ENCODE measurements around the gene KIRREL3. TPM values are rescaled to one million over a fixed set of nuclear protein-coding genes. Genes with fewer than 3 reads are reported as not detected.

Gene KIRREL3
- total and polyA plus RNA-seq, 3 donors from 2014 or later, result 1.0 to 1.1 (median 1.1) TPM

DNA sequence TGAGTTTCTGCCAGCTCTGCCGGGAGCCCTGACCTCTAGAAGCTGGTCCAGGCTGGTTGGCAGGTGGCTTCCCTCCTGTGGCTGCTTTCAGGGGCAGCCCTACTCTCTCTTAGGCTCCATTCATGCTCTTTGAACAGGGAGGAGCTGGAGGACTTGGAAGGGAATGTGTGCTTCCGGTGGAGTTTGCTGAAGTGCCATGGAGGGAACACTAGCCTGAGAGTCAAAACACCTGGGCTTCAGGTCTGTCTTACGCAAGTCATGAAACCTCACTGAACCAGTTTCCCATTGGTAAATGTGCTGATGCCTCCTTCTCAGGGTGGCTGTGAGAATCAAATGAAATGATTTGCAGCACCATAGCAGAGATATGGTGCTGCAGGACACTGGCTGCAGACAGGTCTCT, 224.5 kb downstream of the KIRREL3 start:
- Histone ChIP-seq H3K36me3 (ENCODE audit: low read depth, missing control alignments) (no peaks in the 10 kb centered on the region), H3K9me3 (no peaks in the 10 kb centered on the region), H3K4me3 (no peak overlapping the region), H3K27me3 (no peaks in the 10 kb centered on the region), H3K4me1 (no peaks in the 10 kb centered on the region), H3K27ac (no peak overlapping the region)
- 65 to 79% methylated on average over 3 of the region's 3 CpGs for WGBS, 2 donors
- TF ChIP-seq, protein P1, sequence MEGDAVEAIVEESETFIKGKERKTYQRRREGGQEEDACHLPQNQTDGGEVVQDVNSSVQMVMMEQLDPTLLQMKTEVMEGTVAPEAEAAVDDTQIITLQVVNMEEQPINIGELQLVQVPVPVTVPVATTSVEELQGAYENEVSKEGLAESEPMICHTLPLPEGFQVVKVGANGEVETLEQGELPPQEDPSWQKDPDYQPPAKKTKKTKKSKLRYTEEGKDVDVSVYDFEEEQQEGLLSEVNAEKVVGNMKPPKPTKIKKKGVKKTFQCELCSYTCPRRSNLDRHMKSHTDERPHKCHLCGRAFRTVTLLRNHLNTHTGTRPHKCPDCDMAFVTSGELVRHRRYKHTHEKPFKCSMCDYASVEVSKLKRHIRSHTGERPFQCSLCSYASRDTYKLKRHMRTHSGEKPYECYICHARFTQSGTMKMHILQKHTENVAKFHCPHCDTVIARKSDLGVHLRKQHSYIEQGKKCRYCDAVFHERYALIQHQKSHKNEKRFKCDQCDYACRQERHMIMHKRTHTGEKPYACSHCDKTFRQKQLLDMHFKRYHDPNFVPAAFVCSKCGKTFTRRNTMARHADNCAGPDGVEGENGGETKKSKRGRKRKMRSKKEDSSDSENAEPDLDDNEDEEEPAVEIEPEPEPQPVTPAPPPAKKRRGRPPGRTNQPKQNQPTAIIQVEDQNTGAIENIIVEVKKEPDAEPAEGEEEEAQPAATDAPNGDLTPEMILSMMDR (IDR thresholded peaks at IDR 0.05), result no peak
- no peak for TF ChIP-seq POLR2A (IDR thresholded peaks at IDR 0.05)
- intact Hi-C loops (cut with DNase I; ENCODE audit: low total_unique reads), result no loop called here
- no peak for DNase-seq

DNA sequence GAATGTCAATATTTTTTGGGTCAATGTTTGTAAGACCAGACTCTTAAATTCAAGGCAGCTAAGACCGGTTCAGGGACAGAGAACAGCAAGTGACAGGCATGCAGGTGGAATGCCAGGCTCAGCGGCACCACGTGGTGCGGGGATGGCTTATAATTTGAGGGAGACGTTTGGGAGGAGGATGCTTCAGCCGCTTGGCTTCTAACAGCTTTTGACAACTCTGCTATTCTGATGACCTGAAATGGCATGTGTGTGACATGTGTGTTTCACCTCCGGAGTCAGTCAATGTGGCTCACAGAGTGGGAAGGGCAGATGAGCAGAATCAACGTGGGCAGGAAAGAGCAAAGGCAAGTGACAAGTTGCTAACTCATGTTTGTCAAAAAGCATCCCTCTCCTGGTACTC, 228.3 kb downstream of the KIRREL3 start:
- Histone ChIP-seq H3K27ac (no peak overlapping the region), H3K36me3 (ENCODE audit: low read depth, missing control alignments) (no peaks in the 10 kb centered on the region), H3K9me3 (no peaks in the 10 kb centered on the region), H3K4me1 (no peaks in the 10 kb centered on the region), H3K4me3 (no peak overlapping the region), H3K27me3 (no peaks in the 10 kb centered on the region)
- intact Hi-C loops (cut with DNase I; ENCODE audit: low total_unique reads), result no loop called here
- DNase-seq, result no peak
- no peak for TF ChIP-seq POLR2A (IDR thresholded peaks at IDR 0.05)
- TF ChIP-seq, protein P1 (IDR thresholded peaks at IDR 0.05), result no peak
- WGBS, 2 donors, result 81 to 84% methylated on average over 8 of the region's 8 CpGs

DNA sequence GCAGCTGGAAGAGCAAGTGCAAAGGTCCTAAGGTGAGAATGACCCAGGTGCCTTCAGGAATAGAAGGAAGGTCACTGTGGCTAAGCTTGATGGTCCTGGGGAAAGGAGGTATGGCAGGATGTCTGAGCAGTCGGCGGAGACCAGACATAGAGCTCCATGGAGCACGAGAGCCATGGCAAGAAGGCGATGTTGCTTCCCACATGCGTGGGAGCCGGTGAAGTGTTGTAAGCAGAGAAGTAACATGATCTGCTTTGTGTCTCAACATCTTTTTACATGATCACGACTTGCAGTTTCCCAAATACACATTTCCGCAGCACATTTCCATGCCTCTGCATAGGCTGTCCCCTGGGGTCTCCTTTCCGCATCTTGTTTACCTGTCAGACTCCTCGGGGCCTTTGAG, 231.9 kb downstream of the KIRREL3 start:
- Histone ChIP-seq H3K4me1 (no peaks in the 10 kb centered on the region), H3K27me3 (no peaks in the 10 kb centered on the region), H3K4me3 (no peak overlapping the region), H3K9me3 (no peaks in the 10 kb centered on the region), H3K36me3 (ENCODE audit: low read depth, missing control alignments) (no peaks in the 10 kb centered on the region), H3K27ac (no peak overlapping the region)
- intact Hi-C loops (cut with DNase I; ENCODE audit: low total_unique reads), result no loop called here
- WGBS, 2 donors, result 78 to 79% methylated on average over 10 of the region's 10 CpGs
- no peak for DNase-seq
- TF ChIP-seq, protein P1 (IDR thresholded peaks at IDR 0.05), result no peak
- TF ChIP-seq POLR2A (IDR thresholded peaks at IDR 0.05), result no peak

DNA sequence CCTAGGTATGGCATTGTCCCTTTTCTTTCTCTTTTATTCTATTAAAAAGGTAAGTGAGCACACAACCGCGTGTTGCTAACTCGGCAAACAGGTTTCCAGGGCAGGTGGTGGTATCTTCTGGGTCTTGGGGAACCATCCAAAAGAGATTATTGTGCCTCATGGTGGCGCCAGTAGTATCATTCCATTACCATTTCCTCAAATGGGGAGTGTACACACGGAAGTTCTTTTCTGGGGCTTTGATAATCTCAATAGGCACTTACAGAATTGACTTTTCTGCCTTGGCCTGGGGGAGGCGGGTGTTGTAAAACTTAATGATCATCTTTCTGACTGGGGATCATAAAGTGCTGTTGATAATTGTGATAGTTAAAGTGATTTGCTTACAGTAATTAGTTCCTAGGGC, 234.1 kb downstream of the KIRREL3 start:
- Histone ChIP-seq H3K4me1 (no peaks in the 10 kb centered on the region), H3K27ac (no peak overlapping the region), H3K9me3 (no peaks in the 10 kb centered on the region), H3K4me3 (no peak overlapping the region), H3K36me3 (ENCODE audit: low read depth, missing control alignments) (no peaks in the 10 kb centered on the region), H3K27me3 (no peaks in the 10 kb centered on the region)
- intact Hi-C loops (cut with DNase I; ENCODE audit: low total_unique reads), result no loop called here
- TF ChIP-seq, protein P1 (IDR thresholded peaks at IDR 0.05), result no peak
- TF ChIP-seq POLR2A (IDR thresholded peaks at IDR 0.05), result no peak
- WGBS, 2 donors, result 87 to 88% methylated on average over 6 of the region's 6 CpGs
- DNase-seq, result no peak

DNA sequence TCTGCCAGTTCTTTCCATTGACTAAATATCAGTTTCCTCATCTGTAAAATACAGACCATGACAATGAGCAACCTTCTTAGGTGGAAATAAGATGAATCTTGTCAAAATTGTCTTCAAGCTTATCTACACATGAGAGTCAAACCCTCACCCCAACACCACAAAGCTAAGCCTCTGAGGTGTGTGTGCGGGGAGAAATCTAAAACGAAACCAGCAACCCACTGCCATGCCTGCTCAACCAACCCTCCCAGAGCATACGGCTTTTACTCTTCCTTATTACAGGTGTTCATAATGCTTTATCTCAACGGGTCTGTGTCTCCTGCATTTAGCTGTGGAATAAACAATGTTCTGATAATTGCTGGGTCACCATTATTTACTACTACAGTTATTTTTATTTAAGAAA, 235.4 kb downstream of the KIRREL3 start:
- 79 to 82% methylated on average over 4 of the region's 4 CpGs for WGBS, 2 donors
- intact Hi-C loops (cut with DNase I; ENCODE audit: low total_unique reads), result no loop called here
- TF ChIP-seq POLR2A (IDR thresholded peaks at IDR 0.05), result no peak
- TF ChIP-seq, protein P1 (IDR thresholded peaks at IDR 0.05), result no peak

More for the DNA sequence above, 235.4 kb downstream of the KIRREL3 start:
- Histone ChIP-seq H3K27me3 (no peaks in the 10 kb centered on the region), H3K27ac (no peak overlapping the region), H3K4me1 (no peaks in the 10 kb centered on the region), H3K4me3 (no peak overlapping the region), H3K36me3 (ENCODE audit: low read depth, missing control alignments) (no peaks in the 10 kb centered on the region), H3K9me3 (no peaks in the 10 kb centered on the region)
- DNase-seq, result no peak

All from testis (tissue), 3 donors.